GM18861 (cell line): ENCODE data around the gene ADAM12.
A peak's percentile ranks its signal among the peaks of the same experiment; 100 is the strongest.

Source experiments
- ATAC-seq: cut with Tn5 transposase; IDR thresholded peaks from one replicate; pipeline ENCODE4 v1.9.1; 2021; ENCODE audit not compliant: unreplicated experiment

ADAM12 gene

DNA sequence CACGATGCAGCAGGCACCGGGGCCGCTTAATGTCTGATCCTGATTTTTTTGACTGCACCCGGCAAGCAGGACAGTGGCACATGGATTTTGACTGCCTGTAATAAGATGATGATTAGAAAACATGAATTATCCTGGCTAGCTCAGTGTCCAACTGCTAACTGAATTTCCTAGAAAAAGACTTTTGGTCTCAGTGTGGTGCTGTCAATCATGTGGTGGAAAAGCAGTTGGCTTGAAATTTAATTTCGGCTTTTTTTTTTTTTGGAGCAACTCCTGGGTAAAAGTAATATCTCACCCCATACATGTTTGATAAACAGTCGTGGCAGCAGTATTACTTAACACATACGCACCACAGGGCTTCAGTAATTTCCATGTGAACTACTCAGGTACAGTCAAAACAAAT lies 264.2 kb downstream of the ADAM12 start:
- ATAC-seq: no peak

DNA sequence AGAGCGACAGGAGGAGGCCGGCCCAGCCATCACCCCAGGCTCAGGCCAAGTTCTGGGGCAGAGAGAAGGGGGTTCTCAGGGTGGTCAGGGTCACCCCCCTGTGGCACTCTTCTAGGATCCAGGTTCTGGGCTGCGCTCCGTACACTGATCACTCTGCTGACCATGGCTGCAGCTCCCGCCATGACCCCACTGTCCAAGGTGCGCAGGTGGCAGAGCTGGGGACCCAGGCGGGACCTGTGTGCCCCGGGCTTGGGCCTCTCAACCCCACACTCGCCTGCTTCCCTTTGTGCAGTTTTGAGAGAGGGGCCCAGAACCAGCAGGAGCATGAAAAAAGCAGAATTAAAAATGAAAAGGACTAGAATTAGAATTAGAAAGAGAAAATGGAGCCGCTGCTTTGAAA lies 264.8 kb downstream of the ADAM12 start:
- no peak for ATAC-seq

DNA sequence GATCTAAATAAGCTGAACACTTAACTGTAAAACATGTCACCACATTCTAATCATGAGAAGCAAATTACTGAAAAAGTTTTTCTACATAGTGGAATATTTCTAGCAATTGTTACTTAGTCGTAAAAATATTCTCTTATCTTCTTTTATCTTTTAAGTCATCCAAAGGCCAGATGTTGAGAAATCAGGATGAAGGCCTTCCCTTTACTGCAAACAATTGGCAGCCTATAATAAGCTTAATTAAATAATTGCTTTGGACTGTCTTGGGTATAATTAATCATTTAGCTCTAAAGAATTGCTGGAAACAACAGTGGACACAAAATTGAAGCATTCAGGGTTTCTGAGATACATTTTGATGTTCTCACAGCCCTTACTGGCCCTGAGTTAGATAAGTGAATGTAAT lies 265.4 kb downstream of the ADAM12 start:
- ATAC-seq: no peak

DNA sequence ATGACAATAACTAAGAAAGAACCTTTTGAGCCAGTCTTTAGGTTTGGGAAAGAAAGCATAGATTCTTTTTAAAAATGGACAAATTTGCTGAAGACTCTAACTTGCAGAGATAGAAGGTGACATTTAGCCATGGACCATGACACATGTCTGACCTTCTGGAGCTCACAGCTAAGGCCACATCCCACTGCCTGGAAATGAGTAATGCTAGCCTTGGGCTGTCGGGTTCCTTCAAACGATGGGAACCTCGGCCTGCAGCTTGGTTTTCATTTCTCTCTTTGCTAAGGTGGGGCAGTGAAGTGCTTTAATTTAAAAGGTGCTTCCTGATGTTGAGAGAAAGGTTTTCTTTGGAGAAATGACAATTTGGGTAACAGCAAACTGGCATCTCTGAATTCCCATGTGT lies 268.7 kb downstream of the ADAM12 start:
- no peak for ATAC-seq

DNA sequence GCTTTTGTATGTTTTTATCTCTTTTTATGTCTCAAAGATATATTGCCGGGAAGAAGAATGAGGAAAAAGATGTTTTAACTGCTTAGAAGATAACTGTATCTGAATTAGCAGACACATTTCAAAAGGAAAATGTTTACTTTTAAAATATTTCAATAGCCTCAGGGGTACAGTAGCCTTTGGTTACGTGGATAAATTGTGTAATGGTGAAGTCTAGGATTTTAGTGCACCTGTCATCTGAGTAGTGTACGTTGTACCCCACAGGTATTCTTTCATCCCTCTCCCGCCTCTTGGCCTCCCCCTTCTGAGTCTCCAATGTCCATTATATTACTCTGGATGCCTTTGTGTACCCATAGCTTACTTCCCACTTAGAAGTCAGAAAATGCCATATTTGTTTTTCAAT lies 269.8 kb downstream of the ADAM12 start:
- no peak for ATAC-seq

DNA sequence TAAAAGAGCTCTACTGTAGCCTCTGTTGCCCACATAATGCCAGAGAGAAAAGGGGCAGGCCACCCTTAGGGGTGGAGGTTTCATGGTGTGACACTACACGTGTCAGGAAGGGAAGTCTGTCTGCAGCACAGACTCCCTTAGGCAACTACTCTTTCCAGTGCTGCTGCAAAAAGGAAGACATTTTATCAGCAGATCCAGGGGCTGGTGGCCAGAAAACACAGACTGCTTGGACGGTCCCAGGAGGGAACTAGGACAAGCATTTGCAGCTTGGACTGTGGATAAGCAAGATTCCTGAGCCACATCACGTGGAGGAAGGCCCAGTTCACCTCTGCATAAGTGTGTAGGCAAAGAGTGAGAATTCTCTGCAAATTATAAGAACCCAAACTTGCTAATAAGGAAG lies 271.1 kb downstream of the ADAM12 start:
- no peak for ATAC-seq

DNA sequence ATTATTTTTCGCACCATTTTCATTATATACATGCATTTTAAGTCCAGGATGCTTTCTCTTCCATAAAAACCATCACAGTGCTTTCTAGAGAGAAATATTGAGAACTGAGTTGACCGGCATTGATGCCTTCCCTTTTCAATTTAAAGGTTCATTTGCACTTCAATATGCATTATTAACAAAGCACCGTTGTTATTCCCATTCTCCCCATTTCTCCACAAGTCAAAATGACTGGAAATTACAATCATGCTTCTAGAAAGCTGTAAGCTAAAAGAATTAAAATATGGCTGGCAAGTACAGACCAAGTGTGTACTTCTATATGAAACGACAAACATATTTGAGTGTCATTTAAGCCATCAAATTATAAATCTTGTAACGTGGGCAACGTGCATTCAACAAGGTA lies 272.4 kb downstream of the ADAM12 start:
- no peak for ATAC-seq

DNA sequence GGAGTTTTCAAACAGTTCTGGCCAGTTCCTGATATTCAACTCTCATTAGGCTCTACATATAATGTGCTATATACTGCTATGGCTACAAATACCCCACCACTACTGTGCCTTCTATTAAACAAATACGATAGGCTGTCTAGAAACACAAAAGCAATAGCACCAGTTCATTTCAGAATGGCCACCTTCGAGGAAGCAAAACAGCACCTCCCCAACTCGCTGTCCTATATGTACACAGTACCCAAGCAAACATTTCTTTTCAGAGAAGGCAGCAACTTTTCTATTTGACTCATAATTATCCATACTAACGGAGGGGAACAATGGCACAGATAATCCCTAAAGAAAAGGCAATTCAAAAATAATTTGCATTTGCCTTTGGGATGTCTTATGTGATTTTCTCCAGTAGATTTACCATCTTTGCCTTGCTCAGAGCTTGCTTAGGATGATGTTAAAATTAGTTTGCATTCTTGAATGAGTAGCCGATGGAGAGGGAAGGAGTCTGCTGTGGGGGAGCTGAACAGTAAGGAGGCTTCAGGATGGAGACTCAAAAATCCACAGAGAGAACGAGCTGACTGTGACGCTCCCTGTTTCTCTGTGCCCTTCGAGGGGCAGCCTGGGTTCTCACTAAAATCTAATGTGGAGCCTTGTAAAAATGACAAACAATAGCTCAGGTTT lies 273.3 kb downstream of the ADAM12 start:
- ATAC-seq: no peak

DNA sequence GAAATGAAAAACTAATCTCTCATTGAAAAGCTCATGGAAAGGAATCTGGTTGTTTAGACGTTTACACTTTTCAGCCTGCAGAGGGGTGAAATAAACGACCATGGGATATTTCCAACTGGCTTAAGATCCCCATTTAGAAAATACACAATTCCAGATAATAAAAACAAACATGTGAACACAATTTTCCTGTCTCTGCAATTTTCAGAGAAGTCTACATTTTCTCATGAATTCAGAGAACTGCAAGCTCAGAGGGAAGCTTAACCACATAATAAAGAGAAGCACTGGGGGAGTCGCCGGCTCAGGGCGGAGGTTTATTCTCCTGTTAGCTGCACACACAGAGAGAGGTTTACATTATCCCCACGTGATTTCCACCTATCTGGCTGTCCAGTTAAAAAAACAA lies 276.8 kb downstream of the ADAM12 start:
- ATAC-seq: no peak

DNA sequence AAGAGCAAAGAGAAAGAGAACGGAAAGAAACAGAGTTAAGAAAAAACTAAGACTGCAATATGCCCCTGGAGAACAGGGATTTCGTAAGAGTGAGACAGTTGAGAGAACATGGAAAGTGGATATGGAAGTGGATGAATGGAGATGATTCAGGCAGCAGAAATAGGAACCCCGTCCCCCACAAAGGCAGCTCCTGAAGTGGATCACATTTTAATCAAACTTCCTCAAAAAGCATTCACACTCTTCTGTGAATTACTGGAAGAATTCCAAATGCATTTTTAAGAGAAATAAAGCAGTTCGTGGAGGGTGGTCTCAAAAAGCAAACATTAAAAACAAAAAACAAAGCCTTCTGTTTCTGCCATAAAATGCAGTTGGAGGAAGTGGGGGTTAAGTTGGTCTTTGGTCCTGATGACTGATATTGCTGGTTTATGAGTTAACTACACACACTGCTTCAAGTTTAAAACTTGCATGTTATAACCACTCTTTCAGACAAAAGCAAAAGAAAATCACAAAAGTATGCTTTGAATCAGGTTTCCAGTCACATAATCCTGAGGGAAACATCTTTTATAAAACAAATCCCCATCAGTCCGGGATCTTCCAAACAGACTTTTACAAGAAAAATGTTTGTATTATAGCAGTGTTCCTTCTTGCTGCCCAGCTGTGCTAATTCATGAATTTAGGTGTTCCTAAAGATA lies 277.6 kb downstream of the ADAM12 start:
- ATAC-seq: no peak

DNA sequence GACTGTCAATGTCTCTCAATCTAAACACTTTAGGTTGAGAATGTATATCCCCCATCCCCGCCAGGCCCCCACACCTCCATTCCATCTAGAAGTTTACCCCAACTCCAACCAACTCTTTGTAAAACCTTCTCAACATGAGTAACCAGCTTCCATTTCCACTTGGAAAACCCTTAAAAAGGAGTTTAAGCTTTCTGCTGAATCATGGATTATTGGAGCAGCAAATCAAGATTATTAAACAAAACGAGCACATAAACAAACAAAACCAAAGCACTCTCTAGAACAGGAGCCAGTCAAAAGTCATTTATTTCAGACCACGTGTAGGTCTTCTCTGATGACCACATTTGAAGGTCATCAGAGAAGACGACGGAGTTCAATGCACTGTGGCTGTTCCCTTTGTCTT lies 278.4 kb downstream of the ADAM12 start:
- ATAC-seq: no peak

DNA sequence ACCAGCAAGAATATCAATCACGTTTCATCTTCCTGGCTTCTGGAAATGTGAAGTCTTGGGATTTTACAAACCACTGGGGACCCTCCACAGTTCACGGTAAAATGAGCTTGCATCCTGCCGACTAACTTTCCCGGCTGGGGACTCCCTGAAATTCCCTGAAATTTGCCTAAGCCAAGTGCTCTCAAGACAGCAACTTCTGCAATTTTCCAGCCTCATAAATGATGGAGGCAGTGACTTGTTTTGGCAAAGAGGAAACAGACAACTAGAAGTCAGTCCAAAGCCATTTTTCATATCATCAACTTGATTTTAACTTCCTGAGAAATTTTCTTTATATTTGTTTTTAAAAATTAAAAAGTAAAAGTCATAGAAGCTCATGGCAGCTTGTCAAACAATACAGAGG lies 279.6 kb downstream of the ADAM12 start:
- no peak for ATAC-seq

DNA sequence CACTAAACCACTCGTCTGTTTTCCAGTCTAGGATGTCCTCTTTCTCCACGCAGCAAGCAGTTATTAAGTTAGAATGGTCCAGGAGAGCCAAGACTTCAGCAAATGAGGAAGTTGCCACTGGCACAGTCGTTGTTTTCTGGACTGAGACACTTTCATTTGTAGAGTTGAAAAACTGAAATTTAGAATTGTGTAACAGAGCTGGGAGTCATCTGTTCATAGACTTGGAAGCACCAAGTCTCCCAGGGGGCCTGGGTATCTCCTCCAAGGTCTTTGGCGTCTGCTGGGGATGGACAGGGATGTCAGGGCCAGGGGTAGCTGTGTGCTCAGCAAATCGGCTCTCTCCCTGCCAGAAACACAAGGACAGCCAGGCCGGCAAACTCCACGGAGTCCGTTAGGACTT lies 283.5 kb downstream of the ADAM12 start:
- ATAC-seq: no peak

DNA sequence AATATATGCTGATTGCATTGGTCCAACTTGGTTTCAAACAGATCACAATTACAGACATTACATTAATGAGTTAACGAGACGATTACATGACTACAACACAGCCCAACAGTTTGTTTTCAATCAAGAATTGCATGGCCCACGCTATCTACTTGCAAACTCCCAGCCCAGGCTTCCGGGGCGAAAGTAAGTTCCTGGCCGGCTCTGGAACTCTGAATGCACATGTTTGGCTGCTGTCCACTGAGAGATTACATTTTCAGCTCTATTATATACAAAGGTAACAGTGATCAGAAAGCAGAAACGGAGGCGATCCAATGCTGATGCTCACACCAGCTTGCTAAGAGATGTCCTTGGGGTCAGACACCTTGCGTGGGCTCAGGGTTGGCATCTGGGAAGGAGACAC lies 285.6 kb downstream of the ADAM12 start:
- ATAC-seq: no peak

DNA sequence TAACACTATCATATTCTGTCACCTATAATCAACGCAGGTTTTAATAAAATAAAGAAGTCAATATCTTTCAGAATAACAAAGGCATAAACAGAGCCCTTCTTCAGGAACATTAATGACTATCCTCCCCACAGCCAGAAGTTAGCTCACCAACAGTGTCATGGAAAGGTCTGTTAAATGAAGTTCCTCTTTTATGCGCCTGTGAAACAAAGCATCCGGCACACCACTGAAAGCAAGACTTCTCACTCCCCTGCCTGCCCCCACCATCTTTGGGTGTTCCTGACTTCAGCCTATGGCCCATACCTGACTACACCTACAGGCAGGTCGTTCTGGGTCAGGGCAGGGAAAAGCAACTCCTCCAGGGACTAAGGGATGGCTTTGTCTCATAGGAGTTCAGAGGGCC lies 286.5 kb downstream of the ADAM12 start:
- ATAC-seq: peak; percentile 76

DNA sequence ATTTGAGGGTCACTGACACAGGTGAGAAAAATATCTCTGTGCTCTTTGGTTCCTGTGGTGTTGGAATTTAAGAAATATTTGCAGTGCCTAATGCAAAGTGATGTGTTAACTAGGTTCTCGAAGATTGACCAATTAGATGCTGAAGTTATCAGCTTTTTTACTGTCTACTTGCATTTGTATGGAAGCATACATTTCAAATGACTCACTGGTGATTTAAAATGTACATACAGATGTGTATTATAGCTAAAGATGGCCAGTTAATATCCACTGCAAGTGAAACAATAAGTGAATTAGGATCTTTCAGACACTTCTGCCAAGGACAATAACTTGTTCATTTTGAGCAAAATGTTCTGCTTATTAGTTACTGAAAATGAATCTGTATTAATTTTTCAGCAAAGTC lies 287.0 kb downstream of the ADAM12 start:
- ATAC-seq: no peak

DNA sequence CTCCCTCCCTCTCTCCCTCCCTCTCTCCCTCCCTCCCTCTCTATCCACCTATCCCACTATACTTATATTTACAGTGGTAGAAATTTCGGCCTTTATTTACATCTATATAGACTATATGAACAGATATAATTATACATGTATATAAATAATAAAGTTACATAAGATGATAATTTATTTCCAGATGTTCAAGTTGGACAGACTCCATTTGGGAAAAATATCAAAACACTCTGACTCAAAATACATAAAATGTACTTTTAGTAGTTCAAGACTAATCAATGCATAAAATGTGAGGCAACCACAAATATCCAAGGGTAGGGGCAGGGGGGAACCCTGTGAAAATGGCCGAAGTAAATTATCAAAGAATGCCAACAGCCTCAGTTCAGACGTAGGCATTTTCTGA lies 288.9 kb downstream of the ADAM12 start:
- ATAC-seq: no peak

DNA sequence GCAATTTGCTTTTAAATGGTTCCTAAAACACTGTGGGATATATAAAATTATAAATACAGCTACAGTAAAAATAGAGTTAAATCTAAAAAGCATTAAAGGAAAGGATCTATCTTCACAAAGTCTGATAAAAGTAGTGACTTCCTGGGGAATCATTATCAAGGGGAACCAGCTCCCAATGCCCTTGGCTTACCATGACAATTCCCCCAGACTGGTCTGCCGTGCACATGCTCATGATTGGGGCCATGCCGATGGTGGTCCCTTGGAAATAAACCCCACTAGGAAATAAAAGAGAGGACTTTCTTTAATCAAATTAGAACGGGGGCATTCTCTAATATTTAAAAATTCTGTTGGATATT lies 290.1 kb downstream of the ADAM12 start:
- no peak for ATAC-seq

DNA sequence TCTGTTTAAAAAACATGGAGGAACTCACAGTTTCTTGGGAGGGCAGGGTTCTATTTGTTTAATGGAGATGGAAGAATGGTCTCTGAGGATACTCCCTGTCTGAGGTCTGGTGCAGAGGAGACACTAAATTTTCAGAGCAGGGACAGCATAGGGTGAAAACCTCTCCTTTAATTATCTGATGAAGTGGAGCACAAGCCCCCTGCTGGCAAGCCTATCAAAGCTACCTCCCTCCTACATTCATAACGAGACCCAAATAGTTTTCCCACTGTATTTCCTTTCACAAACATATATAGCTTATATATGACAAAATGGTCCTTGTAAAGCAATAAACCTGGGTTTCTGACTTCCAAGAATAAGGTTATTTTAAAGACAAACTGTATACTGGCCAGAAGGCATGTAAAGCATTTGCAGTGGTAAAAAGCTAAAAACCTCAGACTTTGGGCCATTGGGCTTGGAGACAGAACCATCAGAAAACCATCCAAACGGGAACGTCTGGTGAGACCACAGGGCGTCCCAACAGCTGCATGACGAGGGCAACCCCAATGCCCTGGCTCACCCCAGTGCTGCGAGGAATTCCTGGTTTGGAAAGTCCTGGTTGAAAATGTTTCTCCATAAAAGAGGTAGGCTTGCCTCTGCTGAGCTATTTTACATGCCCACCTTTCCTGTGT lies 290.6 kb downstream of the ADAM12 start:
- ATAC-seq: no peak

DNA sequence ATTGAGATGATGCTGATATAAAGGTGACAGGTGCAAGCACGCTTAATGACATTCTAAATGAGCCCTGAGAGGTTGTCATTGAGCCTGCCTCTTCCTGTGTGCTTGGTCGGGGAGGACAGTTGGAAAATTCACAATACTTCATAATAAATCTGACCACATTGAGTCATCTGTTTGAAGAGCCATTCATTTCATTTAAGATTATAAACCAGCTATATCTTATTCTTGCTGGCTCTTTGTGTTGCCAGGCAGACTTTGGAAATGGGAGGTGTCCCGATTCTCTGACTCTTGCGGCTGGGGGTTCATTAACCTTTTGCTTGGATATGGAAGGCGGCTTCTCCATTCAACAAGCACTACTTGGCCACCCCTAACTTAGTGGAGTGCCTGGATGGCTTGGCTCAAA lies 293.7 kb downstream of the ADAM12 start:
- ATAC-seq: no peak

DNA sequence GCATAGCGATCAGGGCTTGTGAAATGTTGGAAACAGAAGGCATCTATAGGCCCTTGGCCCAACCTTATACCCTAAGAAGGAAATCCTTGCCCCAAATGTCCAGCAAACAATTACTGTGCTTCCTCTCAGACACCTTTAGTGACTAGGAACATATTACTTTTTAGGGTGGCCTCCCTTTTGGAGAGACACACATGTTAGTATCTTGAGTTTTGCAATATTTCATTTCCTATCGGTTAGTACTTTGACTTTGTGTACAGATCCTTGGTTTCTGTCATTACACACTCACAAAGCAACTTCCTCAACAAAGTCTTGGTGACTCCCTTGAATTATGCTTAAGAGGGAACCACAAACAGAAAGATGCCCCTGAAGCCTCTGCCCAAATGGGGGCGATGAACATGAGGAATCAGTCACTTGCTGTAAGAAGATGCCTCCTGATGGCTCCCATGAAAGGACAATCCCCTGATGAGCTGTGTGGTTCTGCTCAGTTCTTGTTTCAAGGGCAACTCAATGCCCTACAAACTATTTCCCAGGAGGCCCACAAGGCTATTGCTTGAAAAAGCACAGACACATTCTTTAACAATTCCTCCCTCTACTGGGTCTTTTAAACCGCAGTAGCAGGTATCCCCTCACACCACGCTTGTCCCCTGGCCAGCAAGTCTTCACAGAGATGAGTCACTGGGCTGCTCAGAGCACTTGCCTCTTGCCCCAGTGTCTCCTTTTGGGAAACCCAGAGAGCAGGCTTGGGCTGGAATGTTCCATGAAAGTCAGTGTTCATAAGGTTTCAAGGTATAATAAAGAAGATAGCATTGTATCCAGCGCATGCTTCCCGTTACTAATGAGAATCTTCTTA lies 295.7 kb downstream of the ADAM12 start:
- ATAC-seq: no peak
